Keratinocyte (primary cell): ENCODE data around the gene CASR. TPM values are rescaled to one million over a fixed set of nuclear protein-coding genes. Genes with fewer than 3 reads are reported as not detected.

Experiments used
- DNase-seq: peaks from one replicate; pipeline ENCODE4 v3.0.0-alpha.2; 2011; ENCODE audit warnings: low read depth, missing footprints, low spot score
- FAIRE-seq: peaks from 2 replicates; lab custom pipeline; 2011; peaks lifted over from hg19 to GRCh38; lab: Jason Lieb, UNC
- H2AFZ ChIP-seq: 2 replicates; pipeline ENCODE4 v1.6.0; 2012; ENCODE audit warnings: low read length, control low read depth, inconsistent platforms; ENCODE audit not compliant: control insufficient read depth
- H3K27ac ChIP-seq: 2 replicates; pipeline ENCODE4 v1.5.1; 2011; ENCODE audit warnings: low read length; ENCODE audit not compliant: control insufficient read depth, insufficient read depth
- H3K27me3 ChIP-seq: 3 replicates; pipeline ENCODE4 v1.6.0; 2011; ENCODE audit warnings: low read length; ENCODE audit not compliant: control insufficient read depth, insufficient read depth; ENCODE audit errors: extremely low read depth
- H3K36me3 ChIP-seq, 2 experiments: 2 replicates in 1 of 2; 3 replicates in 1 of 2; pipeline ENCODE4 v1.5.1; 2011; ENCODE audit warnings: low read length in 2 of 2, mild to moderate bottlenecking in 1 of 2; ENCODE audit not compliant: control insufficient read depth in 2 of 2, insufficient read depth in 2 of 2; ENCODE audit errors: extremely low read depth in 1 of 2
- H3K4me1 ChIP-seq: 3 replicates; pipeline ENCODE4 v1.5.1; 2011; ENCODE audit warnings: low read length; ENCODE audit not compliant: control insufficient read depth, insufficient read depth; ENCODE audit errors: extremely low read depth
- H3K4me2 ChIP-seq: 3 replicates; pipeline ENCODE4 v1.6.0; 2011; ENCODE audit warnings: low read depth, low read length; ENCODE audit not compliant: control insufficient read depth, insufficient read depth; ENCODE audit errors: extremely low read depth
- H3K4me3 ChIP-seq, 3 experiments: fragments of 200-600 bp in 1 of 3; sonication (generic) in 1 of 3; 2 replicates in 2 of 3; 3 replicates in 1 of 3; pipeline ENCODE4 v1.5.1; 2011 to 2016; ENCODE audit warnings: low read length in 3 of 3, mild to moderate bottlenecking in 3 of 3, control low read depth in 2 of 3, inconsistent platforms in 1 of 3, low read depth in 1 of 3, mixed read lengths in 1 of 3, mixed run types in 1 of 3, moderate library complexity in 1 of 3; ENCODE audit not compliant: control insufficient read depth in 2 of 3, insufficient read depth in 2 of 3; ENCODE audit errors: extremely low read depth in 1 of 3
- H3K79me2 ChIP-seq: 2 replicates; pipeline ENCODE4 v1.6.0; 2012; ENCODE audit warnings: low read length; ENCODE audit not compliant: control insufficient read depth, insufficient read depth
- H3K9ac ChIP-seq: 3 replicates; pipeline ENCODE4 v1.6.0; 2011; ENCODE audit warnings: low read length; ENCODE audit not compliant: control insufficient read depth, insufficient read depth; ENCODE audit errors: extremely low read depth
- H3K9me1 ChIP-seq: 3 replicates; pipeline ENCODE4 v1.6.0; 2011; ENCODE audit warnings: low read length; ENCODE audit not compliant: control insufficient read depth, insufficient read depth; ENCODE audit errors: extremely low read depth
- H3K9me3 ChIP-seq: 2 replicates; pipeline ENCODE4 v1.5.1; 2012; ENCODE audit warnings: low read depth, low read length; ENCODE audit not compliant: control insufficient read depth
- H4K20me1 ChIP-seq: 3 replicates; pipeline ENCODE4 v1.6.0; 2011; ENCODE audit warnings: low read length; ENCODE audit not compliant: control insufficient read depth, insufficient read depth; ENCODE audit errors: extremely low read depth
- CTCF ChIP-seq, 3 experiments: IDR thresholded peaks in 1 of 3; conservative IDR thresholded peaks in 1 of 3; optimal IDR thresholded peaks in 1 of 3; 2 replicates in 2 of 3; 3 replicates in 1 of 3; pipeline versions ENCODE3 to v1.5.1; 2011; ENCODE audit warnings: low read length in 3 of 3, mild to moderate bottlenecking in 3 of 3, moderate library complexity in 2 of 3, control low read depth in 1 of 3, inconsistent platforms in 1 of 3; ENCODE audit not compliant: insufficient read depth in 2 of 3; ENCODE audit errors: extremely low read depth in 1 of 3
- EZH2 ChIP-seq: IDR thresholded peaks from one replicate; pipeline ENCODE4 v1.6.1; 2012; ENCODE audit warnings: inconsistent platforms, mild to moderate bottlenecking, low read length, moderate library complexity
- dilution Hi-C: fragments of 300-500 bp; cut with MboI; formaldehyde crosslinking; loops from one replicate; pipeline ENCODE4 v1.7.0; 2020; ENCODE audit warnings: low sequenced_read_pairs; ENCODE audit not compliant: extremely low pct_ligation_motif_present
- polyA plus RNA-seq, 5 experiments: library from polyadenylated mRNA; depleted of rRNA in 3 of 5; stranded (reverse) in 3 of 5; stranded (forward) in 1 of 5; unstranded in 1 of 5; fragments of >200 nt; gene quantifications; 1 replicate in 1 of 5; 2 replicates in 3 of 5; 3 replicates in 1 of 5; pipeline versions ENCODE4 v1.2.1 to v1.2.3, GENCODE V29; 2011 to 2012; ENCODE audit warnings: missing spikeins in 2 of 5, low read depth in 1 of 5, low replicate concordance in 1 of 5

CASR gene
- polyA plus RNA-seq, 1 donor (not counting 4 experiments of a cell fraction or from before 2014, with no cell fraction given): not detected

- no peaks in the 10 kb centered on the region for H3K79me2 ChIP-seq
- H3K9me1 ChIP-seq: no peaks in the 10 kb centered on the region
- no peak overlapping the region for H3K27ac ChIP-seq
- H3K9me3 ChIP-seq: no peaks in the 10 kb centered on the region
- no peak overlapping the region for H3K9ac ChIP-seq
- DNase-seq: no peak
- dilution Hi-C loops: no loop called here
- H3K4me3 ChIP-seq: peak overlapping the region in 2 of 3 experiments; percentile 40 to 49
- H3K4me1 ChIP-seq: no peaks in the 10 kb centered on the region
- peak overlapping the region; percentile 26 for H2AFZ ChIP-seq
- TF ChIP-seq CTCF (optimal IDR thresholded peaks at IDR 0.05 in 1 of 3, IDR thresholded peaks at IDR 0.05 in 1 of 3, conservative IDR thresholded peaks at IDR 0.05 in 1 of 3; ENCODE audit: extremely low read depth in 1 of 3, insufficient read depth in 2 of 3, low read length in 3 of 3) (no peak), EZH2 (peak; percentile 83)
- H3K27me3 ChIP-seq: peaks cover 46% of the 10 kb centered on the region
- peak overlapping the region; percentile 74 for H3K4me2 ChIP-seq
- no peak for FAIRE-seq
- H3K36me3 ChIP-seq: no peaks in the 10 kb centered on the region
- no peaks in the 10 kb centered on the region for H4K20me1 ChIP-seq
These were observed 574 bp downstream of the CASR start for GRCh38 chr3:122183893-122184590.

GRCh38 chr3:122184591-122184929 lies 1.1 kb downstream of the CASR start:
- Histone ChIP-seq H3K9ac (no peak overlapping the region), H3K9me1 (no peaks in the 10 kb centered on the region), H3K79me2 (no peaks in the 10 kb centered on the region), H3K4me1 (no peaks in the 10 kb centered on the region), H4K20me1 (no peaks in the 10 kb centered on the region), H3K9me3 (no peaks in the 10 kb centered on the region), H3K36me3 (no peaks in the 10 kb centered on the region), H3K4me3 (no peak overlapping the region), H2AFZ (no peak overlapping the region), H3K27me3 (peaks cover 46% of the 10 kb centered on the region), H3K4me2 (peak overlapping the region; percentile 74), H3K27ac (no peak overlapping the region)
- FAIRE-seq (no peak), DNase-seq (no peak)
- dilution Hi-C loops: no loop called here
- peak; percentile 60 for TF ChIP-seq EZH2
- TF ChIP-seq CTCF (optimal IDR thresholded peaks at IDR 0.05 in 1 of 3, IDR thresholded peaks at IDR 0.05 in 1 of 3, conservative IDR thresholded peaks at IDR 0.05 in 1 of 3; ENCODE audit: extremely low read depth in 1 of 3, insufficient read depth in 2 of 3, low read length in 3 of 3): no peak
